22Rv1 (cell line): ENCODE measurements around the gene RNF144B.

Experiments
- H3K27ac ChIP-seq: fragments of 450-650 bp; 2 replicates; pipeline ENCODE4 v1.5.1; 2017
- ZFX ChIP-seq: fragments of 450-650 bp; IDR thresholded peaks from 2 replicates; pipeline ENCODE4 v1.6.1; 2017; ENCODE audit warnings: antibody characterized with exemption, borderline replicate concordance
- TF ChIP-seq, protein P1 (sequence below): fragments of 450-650 bp; IDR thresholded peaks from 2 replicates; pipeline ENCODE4 v1.5.1; 2017; ENCODE audit warnings: mild to moderate bottlenecking

Gene RNF144B

DNA sequence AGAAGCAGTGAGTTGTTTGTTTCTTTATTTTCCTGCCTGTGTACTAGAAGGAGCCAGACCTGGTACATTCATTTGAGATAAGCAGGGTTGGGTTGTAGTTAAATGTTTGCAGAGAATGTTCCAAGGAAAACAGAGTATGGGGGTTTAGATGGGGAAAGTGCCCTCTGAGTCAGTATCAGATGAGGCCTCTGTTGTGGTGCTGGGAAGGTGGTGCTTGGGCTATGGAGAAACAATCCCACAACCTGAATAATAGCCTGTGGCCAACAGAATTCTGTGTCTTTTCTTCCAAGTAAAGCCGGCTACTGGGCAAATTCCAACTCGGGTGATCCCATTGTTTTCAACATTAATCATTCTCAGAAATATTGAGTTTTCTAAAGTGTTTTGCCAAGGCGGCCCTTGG is 109.3 kb downstream of the RNF144B start:
- H3K27ac ChIP-seq, result peak overlapping the region; percentile 10; the same call in 1 of the 2 replicates
- TF ChIP-seq ZFX, result no peak
- TF ChIP-seq, protein P1, sequence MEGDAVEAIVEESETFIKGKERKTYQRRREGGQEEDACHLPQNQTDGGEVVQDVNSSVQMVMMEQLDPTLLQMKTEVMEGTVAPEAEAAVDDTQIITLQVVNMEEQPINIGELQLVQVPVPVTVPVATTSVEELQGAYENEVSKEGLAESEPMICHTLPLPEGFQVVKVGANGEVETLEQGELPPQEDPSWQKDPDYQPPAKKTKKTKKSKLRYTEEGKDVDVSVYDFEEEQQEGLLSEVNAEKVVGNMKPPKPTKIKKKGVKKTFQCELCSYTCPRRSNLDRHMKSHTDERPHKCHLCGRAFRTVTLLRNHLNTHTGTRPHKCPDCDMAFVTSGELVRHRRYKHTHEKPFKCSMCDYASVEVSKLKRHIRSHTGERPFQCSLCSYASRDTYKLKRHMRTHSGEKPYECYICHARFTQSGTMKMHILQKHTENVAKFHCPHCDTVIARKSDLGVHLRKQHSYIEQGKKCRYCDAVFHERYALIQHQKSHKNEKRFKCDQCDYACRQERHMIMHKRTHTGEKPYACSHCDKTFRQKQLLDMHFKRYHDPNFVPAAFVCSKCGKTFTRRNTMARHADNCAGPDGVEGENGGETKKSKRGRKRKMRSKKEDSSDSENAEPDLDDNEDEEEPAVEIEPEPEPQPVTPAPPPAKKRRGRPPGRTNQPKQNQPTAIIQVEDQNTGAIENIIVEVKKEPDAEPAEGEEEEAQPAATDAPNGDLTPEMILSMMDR, result no peak

- TF ChIP-seq ZFX, result no peak
- TF ChIP-seq, protein P1, result no peak
- H3K27ac ChIP-seq, result peak overlapping the region; percentile 10; the same call in 1 of the 2 replicates
Observed at GRCh38 chr6:18497006-18497405, 109.9 kb downstream of the RNF144B start.

- H3K27ac ChIP-seq, result no peak overlapping the region
- TF ChIP-seq ZFX, result no peak
- TF ChIP-seq, protein P1, result no peak
Observed at GRCh38 chr6:18498408-18498807, 111.3 kb downstream of the RNF144B start.

DNA sequence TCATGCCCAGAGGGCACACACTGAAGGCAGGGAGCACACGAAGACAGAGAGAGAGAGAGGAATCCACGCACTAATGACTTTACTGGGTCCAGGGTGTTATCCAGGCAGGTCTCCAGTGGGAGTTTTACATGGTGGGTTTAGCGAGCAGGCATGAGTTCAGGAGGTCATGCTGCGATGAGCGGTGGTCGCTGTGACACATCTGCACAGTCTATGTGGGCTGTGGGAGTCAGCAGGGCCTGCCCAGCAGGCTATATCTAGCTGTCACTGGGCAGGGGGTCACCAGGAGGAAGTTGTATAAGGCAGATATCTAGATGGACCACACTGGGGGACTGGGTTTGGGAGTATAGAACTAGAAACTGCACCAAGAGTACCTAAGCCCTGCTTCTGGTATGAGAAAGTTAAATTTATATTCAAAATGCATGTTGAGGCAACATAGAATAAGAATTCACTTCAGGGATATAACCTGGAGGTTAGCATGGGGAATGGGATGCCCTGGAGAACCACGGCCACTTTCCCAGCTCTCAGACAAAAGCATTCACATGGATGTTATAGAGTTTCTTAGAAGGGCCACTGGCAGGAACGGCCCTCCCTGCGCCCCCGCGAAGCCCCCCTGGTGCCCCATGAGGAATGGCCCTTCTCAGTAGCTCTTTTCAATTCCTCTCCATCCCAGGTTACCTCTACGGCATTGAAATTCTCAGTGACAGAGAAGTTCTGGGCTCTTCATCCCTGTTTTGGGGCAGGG is 113.9 kb downstream of the RNF144B start:
- H3K27ac ChIP-seq, result no peak overlapping the region
- TF ChIP-seq, protein P1, result no peak
- TF ChIP-seq ZFX, result no peak

GRCh38 chr6:18501663-18502013 is 114.5 kb downstream of the RNF144B start:
- TF ChIP-seq, protein P1, result no peak
- H3K27ac ChIP-seq, result no peak overlapping the region

- no peak for TF ChIP-seq ZFX
- TF ChIP-seq, protein P1, result no peak
- peak overlapping the region; percentile 39 for H3K27ac ChIP-seq
Observed at GRCh38 chr6:18503206-18503592, 116.0 kb downstream of the RNF144B start.

DNA sequence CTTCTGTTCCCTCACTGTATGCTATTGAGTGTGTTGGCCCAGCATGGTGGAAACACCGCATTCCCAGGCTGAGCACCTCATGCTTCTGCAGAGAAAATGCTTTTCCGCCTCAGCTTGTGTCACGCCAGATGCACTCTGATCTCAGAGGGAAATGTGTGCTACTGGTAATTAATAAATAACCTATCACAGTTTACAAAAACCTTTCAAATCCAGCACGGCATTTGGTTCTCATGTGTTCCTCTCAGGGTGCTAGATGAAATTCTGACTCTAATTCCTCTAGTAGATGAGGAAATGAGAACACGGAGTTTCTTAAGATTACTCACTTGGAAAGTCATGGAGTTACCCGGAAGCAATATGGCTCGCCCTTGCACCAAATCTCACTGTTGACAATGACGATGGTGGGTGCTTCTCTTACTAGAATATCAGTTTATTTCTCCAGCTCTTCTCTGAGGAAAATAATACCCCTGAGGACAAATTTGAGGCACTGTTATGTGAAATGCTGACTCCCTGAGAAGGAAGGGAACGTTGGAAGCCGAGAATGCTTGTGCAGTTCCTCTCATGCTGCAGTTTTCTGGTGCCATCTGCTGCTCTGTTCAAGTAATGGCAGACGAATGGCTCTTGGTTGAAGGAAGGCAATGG is 116.6 kb downstream of the RNF144B start:
- no peak for TF ChIP-seq ZFX
- TF ChIP-seq, protein P1, result peak; percentile 94
- H3K27ac ChIP-seq, result peak overlapping the region; percentile 39
